Measurements from ENCODE around the gene RB1.

RB1 gene

GRCh38 chr13:48303359-48304142 lies at the start of gene RB1:
RB1 (plus strand) TSS chr13:48303751; CDS start chr13:48303913, 162 bp downstream.
- peak; percentile 90 for DNase-seq

GRCh38 chr13:48253849-48254248 lies 49.7 kb upstream of the RB1 start:
- no peak for DNase-seq

DNA sequence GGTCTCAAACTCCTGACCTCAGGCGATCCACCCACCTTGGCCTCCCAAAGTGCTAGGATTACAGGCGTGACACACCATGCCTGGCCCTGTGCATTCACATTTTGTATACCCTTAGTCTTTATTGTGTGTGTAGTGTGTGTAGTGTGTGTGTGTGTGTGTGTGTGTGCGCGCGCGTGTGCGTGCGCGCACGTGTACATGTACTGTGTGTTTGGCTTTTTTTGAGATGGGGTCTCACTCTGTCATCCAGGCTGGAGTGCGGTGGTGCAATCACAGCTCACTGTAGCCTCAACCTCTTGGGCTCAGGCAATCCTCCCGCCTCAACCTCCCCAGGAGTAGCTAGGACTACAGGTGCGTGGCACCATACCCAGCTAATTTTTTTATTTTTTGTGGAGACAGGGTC lies 48.5 kb upstream of the RB1 start:
- no peak for DNase-seq

DNA sequence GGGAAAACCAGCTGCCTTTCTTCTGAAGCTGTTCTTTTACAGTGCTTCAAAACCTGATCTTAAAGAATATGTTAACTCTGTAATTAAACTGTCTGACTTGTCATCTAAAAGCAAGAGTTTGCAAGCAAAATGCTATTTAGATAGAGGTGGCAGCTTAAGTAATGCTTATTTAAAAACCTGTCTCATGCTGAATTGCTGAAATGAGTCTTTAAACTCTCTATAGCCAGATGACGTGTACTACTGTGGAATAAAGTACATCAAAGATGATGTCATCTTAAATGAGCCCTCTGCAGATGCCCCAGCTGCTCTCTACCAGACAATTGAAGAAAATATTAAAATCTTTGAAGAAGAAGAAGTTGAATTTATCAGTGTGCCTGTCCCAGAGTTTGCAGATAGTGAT lies 47.6 kb upstream of the RB1 start:
- DNase-seq: no peak

DNA sequence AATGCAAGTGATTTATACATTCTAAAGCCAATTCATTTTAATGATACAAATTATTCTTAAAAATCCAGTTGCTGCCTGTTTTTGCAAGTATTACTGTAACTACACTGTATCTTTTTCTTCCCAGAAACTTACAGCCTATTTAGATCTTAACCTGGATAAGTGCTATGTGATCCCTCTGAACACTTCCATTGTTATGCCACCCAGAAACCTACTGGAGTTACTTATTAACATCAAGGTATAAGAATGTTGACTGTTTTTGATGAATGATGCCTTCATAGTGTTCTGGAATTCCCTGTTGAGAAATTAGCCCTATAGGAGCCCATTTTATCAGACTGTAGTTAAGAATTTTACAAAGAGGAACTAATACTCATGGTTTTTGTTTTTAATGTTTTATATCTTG lies 45.5 kb upstream of the RB1 start:
- DNase-seq: no peak

DNA sequence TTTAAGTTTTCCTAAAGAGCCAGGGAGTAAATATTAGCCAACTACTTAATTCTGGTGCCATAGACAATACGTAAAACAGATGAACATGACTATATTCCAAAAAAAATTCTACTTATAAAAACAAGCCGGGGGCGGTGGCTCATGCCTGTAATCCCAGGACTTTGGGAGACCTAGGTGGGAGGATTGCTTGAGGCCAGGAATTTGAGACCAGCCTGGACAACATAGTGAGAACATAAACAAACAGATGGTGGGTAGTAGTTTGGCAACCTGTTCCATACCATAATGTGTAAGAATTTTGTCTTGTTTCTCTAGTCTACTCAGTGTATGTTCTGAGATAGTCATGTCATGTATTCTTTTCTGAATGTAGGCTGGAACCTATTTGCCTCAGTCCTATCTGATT lies 45.1 kb upstream of the RB1 start:
- DNase-seq: no peak

DNA sequence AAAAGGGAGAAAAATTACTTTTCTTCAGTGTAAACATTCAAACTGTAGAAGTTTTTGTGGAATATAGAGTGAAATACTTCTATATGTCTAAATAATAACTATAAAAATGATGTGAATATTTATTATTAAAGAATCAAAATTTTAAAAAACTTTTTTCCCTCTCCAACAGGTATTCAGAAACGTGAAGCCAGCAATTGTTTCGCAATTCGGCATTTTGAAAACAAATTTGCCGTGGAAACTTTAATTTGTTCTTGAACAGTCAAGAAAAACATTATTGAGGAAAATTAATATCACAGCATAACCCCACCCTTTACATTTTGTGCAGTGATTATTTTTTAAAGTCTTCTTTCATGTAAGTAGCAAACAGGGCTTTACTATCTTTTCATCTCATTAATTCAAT lies 42.6 kb upstream of the RB1 start:
- DNase-seq: no peak

DNA sequence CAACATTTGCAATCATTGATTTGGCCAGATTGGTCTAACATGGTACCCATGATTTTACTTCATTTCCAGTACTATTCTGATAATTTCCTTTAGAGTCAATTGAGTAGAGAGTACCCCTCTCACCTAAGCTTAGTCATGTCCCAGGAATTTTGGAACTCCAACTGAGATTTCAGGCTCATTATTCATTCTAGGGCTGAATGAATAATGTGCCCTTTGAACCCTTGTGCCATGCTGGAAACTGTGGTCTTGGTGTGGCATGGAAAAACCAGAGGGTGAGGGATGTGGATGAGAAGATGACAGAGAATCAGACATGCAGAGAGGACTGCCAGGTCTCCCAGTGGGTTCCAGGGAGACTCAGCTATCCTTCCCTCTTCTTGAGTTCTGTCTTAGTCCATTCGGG lies 40.4 kb upstream of the RB1 start:
- no peak for DNase-seq

- no peak for DNase-seq
Observed at GRCh38 chr13:48264058-48264457, 39.5 kb upstream of the RB1 start.

DNA sequence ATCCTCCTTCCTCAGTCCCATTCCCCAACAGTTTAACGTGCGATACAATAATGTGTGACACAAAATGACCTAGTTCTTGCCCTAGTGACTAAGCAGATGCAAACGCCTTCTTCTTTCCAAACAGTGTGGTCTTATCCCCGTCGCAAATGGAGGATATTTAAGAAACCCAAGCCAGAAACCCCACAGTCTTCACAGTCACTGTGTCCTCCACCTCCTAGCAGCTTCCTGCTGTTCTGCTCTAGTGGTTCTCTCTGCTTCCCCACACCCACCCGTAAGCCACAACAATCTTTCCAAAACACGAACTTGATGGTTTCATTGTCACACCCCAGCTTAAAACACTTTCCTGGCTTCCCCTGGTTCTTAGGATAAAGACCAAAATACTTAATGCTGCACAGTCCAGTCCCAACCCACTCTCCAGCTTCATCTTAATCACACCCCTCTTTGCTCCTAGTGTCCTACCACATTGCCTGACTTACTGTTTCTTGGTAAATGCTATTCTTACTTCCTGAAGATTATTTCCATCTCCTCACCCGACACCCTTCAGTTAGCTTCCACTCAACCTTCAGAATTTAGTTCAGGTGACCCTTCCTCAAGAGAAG lies 38.2 kb upstream of the RB1 start:
- DNase-seq: no peak

GRCh38 chr13:48266150-48266549 lies 37.4 kb upstream of the RB1 start:
- DNase-seq: no peak

DNA sequence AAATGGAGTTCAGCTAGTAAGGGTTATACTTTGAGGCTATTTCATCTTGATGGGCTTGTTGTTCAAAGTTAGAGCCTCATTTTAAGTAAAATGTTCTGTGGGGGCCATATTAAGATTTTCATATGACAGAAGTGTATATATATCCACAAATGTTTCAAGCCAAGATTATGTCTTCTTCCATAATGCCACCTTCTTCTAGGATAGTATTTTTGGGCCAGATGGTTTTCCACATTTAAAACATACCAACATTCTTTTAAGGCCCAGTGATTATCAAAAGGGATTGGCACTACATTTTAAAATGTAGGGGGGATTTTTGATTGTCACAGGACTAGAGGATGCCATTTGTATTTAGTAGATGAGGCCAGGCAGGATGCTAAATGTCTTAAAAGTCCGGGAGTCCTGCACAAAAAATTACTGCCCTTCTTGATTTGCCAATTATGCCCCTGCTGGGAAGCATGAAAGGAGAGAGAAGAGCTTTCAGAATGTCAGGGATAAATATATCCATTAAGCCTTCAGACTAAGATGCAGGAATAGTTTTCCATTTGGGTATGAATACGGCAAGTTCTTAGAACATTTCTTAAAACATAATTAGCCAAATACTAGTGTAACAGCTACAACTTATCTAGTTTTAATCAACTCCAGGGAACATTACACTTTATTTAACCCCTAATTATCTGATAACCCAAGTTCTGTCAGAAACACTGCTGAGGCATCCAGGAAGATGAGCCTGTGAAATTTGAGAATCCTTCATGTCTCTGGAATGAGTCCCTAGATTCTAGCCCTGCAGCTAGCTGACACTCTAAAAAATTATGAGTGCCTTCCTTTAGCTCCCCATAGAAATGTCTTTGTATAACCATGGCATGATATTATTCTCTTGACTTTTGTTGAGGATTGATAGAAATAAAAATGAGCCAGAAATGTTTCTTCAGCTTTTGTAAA lies 36.6 kb upstream of the RB1 start:
- DNase-seq: no peak

GRCh38 chr13:48268019-48268418 lies 35.5 kb upstream of the RB1 start:
- DNase-seq: no peak

DNA sequence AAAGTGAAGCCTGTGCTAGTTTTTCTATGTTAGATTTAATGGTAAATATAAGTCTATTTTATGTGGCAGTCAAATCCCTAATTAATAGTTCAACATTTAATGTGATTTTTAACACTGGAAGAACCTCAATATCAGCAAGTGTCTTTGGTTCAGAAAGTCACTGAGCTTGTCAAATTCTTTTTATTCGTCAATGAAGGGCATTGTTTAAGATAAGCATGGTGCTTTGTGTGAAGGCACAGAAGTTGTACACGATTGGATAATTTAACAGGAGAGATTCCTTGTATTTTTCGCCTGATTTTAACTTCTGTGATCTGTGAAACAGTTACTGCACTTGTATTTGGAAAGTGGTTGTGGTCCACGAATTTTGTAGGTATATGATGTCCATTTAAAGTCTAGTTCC lies 30.2 kb upstream of the RB1 start:
- no peak for DNase-seq

DNA sequence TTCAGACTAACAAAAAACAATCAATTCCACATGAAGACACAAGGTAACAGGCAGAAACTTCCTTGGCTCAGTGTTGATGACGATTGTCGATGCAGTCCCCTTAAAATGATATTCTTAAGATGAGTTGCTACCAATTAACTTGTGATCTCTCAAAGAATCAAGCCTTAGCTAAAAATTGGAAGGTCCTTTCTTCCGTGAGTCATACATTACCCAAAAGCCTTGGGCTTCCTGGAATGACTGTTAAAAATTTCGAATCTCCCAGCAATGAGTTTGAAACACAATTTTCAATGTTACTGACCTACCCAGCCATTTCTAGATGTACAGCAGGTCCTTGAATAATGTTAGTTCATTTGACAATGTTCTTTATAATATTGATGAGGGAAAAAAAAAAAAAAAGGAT lies 28.0 kb upstream of the RB1 start:
- DNase-seq: no peak

DNA sequence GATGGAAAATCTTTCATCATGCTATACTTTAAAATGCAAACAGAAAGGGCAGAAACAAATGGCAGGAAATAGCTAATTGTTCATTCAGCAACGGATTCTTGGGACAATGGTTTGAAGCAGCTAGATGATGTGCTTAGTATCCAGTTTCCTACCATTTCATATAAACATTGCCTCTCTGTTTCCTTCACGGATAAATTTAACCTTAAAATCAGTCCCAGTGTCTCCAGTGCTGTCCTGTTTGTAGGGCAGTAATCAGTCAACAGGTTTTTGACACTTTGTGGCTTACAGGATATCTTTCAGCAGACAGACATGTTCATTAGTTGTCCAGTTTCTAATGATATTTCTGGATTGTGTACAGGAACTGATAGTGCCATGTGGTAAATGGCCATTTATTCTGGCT lies 24.7 kb upstream of the RB1 start:
- no peak for DNase-seq

GRCh38 chr13:48281556-48281955 lies 22.0 kb upstream of the RB1 start:
- no peak for DNase-seq

- DNase-seq: no peak
Observed at GRCh38 chr13:48291730-48292129, 11.8 kb upstream of the RB1 start.

DNA sequence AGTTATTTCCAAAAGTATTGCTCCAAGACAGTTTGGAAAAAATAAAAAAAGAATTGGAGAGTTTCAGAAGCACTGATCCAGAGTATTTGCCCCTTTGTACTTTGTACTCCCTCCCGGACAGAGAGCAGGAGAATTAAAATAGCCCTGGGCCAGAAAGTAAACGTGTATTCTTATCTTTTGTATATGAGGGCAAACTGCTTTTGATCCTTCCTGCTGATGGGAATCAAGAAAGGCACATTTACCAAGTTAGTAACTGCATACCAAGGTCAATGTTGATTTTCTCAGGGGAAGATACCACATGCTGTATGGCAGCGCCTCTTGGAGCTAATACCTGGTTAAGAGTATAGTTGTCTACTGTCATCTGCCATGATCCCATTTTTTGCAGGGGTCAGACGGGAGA lies 10.9 kb upstream of the RB1 start:
- no peak for DNase-seq

GRCh38 chr13:48294653-48295052 lies 8.9 kb upstream of the RB1 start:
- no peak for DNase-seq

GRCh38 chr13:48295271-48295670 lies 8.3 kb upstream of the RB1 start:
- no peak for DNase-seq

- no peak for DNase-seq
Observed at GRCh38 chr13:48296528-48296927, 7.0 kb upstream of the RB1 start.

GRCh38 chr13:48297131-48297786 lies 6.3 kb upstream of the RB1 start:
- DNase-seq: no peak
